Spleen (tissue), 7 donors: ENCODE results near the gene WDR70.

ENCODE experiments used
- POLR2A ChIP-seq, 3 donors: fragments of 450-650 bp; IDR thresholded peaks; one replicate each; pipeline ENCODE4 v1.5.1; 2017; ENCODE audit warnings: antibody characterized with exemption in 3 of 3, mild to moderate bottlenecking in 1 of 3
- TF ChIP-seq, protein P1 (sequence below), 11 experiments: fragments of 200-600 bp in 7 of 11; fragments of 450-650 bp in 4 of 11; sonication (generic) in 4 of 11; IDR thresholded peaks in 8 of 11; conservative IDR thresholded peaks in 3 of 11; 1 replicate in 7 of 11; 2 replicates in 4 of 11; pipeline versions ENCODE4 v1.4.0 to v1.8.0; 2016 to 2021; ENCODE audit warnings: antibody characterized with exemption in 11 of 11, inconsistent platforms in 4 of 11, mild to moderate bottlenecking in 1 of 11
- donor health status: DM: no; HTN: no; CAD: no; lungs with moderate emphysema.
- donor health status: DM: no; HTN: no; CAD: no.
- donor health status: DM: no; HTN: no; CAD: no.

GRCh38 chr5:37396352-37396751 lies 17.2 kb downstream of the WDR70 start:
- TF ChIP-seq, protein P1, sequence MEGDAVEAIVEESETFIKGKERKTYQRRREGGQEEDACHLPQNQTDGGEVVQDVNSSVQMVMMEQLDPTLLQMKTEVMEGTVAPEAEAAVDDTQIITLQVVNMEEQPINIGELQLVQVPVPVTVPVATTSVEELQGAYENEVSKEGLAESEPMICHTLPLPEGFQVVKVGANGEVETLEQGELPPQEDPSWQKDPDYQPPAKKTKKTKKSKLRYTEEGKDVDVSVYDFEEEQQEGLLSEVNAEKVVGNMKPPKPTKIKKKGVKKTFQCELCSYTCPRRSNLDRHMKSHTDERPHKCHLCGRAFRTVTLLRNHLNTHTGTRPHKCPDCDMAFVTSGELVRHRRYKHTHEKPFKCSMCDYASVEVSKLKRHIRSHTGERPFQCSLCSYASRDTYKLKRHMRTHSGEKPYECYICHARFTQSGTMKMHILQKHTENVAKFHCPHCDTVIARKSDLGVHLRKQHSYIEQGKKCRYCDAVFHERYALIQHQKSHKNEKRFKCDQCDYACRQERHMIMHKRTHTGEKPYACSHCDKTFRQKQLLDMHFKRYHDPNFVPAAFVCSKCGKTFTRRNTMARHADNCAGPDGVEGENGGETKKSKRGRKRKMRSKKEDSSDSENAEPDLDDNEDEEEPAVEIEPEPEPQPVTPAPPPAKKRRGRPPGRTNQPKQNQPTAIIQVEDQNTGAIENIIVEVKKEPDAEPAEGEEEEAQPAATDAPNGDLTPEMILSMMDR (IDR thresholded peaks at IDR 0.05 in 8 of 11, conservative IDR thresholded peaks at IDR 0.05 in 3 of 11) = no peak
- no peak for TF ChIP-seq POLR2A (IDR thresholded peaks at IDR 0.05)
